HG02884 (cell line): ENCODE measurements around the gene ZFAND4.
"Not testable (repeated sequence)": the region's sequence is repeated elsewhere in the genome, so short reads cannot be mapped to it uniquely, and the experiment has no call there.

Experiments
- ATAC-seq: cut with Tn5 transposase; IDR thresholded peaks from one replicate; pipeline ENCODE4 v1.9.1; 2021; ENCODE audit warnings: mild to moderate bottlenecking, moderate library complexity; ENCODE audit not compliant: unreplicated experiment

The ZFAND4 gene

GRCh38 chr10:45592432-45592831 is 80.1 kb downstream of the ZFAND4 start:
- ATAC-seq: no peak

DNA sequence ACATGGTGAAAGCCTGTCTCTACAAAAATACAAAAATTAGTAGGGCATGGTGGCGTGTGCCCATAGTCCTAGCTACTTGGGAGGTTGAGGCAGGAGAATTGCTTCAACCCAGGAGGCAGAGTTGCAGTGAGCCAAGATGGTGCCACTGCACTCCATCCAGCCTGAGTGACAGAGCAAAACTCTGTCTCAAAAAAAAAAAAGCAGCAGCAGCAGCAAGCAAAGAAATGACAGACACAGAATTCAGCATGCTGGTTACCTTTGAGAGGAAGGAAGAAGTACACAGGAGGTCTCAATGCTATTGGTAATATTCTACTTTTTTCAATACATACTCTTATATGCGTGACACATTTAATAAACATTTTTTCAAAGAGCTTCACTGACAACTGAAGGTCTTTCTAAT is 81.3 kb downstream of the ZFAND4 start:
- no peak for ATAC-seq

DNA sequence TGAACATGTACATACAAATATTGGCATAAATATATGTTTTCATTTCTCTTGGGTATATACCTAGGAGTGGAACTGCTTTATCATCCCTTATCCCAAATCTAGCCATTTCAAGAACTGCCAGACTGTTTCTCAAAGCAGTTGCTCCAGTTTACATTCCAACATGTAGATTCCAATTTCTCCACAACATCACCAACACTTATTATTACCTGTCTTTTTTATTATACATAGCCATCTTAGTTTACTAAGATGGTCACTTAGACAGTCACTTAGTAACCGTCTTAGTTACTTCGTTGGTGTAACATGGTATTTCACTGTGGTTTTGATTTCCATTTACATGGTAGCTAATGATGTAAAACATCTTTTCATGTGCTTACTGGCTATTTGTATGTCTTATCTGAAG is 82.7 kb downstream of the ZFAND4 start:
- no peak for ATAC-seq

DNA sequence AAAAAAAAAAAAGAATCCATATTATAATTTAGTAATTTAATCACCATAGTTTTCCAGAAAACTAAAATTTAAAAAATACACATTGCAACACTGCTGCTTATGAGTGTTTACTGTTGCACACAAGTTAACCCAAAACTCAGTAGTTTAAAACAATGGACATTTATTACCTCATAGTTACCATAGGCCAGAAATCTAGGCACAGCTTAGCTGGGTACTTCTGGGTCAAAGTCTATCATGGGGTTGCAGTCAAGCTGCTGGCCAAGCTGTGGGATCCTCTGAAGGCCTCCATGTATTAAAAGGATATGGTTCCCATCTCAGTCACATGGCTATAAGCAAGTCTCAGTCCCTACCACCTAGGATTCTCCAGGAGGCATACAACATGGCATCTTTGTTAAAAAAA is 83.6 kb downstream of the ZFAND4 start:
- ATAC-seq: no peak

DNA sequence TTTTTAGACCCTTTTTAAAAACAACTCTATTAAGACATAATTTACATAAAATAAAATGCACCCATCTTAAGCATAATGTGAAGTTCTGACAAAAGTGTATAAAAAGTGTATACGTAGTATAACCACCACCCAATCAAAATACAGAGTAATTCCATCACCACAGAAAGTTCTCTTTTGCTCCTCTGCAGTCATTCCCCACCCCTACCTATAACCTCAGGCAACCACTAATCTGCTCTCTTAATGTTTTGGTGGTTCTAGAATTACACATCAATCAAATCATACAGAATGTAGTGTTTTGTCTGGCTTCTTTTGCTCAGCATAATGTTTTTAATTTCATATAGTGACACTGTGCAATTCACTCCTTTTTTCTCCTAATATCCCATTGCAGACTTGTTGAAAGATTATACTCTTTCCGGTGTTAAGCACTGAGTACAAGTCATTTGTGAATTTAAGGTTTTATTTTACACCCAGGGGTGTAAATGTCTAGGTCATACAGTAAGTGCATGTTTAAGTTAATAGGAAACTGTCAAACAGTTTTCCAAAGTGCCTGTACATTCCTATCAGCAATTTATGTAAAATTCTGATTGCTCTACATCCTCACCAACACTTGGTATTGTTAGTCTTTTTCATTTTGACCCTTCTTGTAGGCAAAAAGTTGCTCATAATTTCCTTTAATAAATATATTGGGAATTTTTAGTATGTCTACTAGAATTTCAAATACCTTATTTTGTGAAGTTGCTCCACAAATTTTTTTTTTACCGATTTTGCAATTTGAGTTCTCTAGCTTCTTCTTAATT is 86.3 kb downstream of the ZFAND4 start:
- ATAC-seq: no peak

- ATAC-seq: no peak
Observed at GRCh38 chr10:45585131-45585530, 87.4 kb downstream of the ZFAND4 start.

DNA sequence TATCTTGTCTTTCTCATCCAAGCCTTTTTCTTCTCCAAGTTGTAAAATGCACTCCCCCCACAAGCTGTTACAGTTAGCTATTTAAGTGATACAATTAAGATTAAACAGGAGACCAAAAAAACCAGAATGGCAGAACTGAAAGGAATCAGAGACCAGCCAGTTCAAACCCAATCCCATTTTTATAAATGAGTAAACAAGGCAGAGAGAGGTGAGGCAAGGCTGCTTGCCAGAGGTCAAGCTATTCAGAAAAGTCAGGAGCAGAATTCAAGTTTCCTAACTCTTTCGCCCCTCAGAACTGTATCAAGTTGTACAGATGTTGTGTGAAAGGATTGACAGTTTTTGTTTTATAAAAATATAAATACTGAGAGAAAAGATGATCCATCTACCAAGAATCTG is 90.2 kb downstream of the ZFAND4 start:
- ATAC-seq: no peak

DNA sequence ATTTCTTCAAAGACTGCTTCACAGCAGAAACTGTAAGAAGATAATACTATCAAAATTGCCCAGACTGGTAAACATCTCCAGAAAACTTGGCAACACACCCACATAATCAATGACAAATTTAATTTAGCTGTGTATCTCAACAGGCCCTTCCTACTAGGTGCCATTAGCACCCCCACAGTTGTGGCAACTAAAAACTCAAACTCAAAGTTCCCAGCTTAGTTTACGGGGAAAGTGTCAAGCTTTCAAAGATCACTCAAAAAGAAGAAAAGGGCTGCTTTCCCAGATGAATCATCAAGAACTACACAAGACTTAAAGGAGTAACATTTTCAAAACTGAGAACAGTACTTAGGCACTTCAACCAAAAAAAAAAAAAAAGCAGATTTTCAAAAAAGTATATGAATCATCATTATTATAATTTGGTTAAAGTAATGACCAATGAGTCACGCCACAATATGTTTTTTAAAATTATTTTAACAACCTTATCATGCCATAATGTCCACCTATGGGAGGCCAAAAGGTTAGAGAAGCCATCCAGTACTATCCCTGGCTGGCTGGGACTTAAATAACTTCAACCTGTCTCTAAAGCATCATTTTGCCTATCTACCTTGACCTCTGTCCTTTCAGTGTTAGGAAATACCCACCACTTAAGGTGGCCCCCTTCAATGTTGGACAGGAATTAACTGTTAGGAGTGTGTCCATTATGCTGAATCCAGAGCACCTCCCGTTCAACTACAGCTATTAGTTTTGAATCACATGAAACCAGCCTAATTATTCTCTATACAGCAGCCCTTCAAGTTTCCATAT is 90.8 kb downstream of the ZFAND4 start:
- ATAC-seq: no peak

DNA sequence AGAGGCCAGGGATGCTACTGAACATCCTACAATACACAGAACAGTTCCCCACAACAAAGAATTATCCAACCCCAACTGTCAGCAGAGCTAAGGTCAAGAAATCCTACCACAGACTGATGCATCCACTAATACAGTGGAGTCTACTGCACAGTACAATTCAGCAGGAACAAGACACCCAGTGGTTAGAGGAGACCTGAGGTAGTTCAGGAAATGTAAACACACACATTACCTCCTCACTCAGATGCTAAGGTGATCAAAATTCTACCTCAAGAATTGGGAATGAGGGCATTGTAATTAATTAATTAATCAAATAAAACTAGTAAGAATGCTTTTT is 91.4 kb downstream of the ZFAND4 start:
- peak; percentile 37 for ATAC-seq

- ATAC-seq: peak; percentile 55
Observed at GRCh38 chr10:45580371-45581215, 92.0 kb downstream of the ZFAND4 start.

DNA sequence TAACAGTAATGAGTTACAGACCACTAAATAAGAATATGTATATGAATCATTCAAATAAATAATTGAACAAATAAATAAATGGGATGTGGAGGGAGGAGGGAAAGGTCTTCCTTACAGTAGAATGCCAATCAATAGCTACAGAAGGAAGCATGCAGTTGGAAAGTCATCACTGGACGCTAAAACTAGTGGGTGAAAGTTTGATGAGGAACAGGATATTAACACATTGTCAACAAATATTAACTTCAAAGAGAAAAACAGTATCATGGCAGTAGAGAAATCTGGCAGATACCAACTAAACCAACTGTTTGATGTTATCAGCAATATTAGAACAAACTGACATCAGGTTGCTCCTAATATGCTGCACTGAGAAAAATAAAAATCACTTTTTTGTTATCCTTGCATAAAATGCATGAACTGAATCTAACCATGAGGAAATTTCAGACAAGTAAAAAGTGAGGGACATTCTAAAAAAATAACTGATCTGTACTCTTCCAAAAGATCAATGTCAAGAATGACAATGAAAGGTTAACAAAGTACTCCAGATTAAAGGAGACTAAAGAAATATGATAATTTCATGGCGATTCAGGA is 94.1 kb downstream of the ZFAND4 start:
- ATAC-seq: no peak

GRCh38 chr10:45575966-45576597 is 96.5 kb downstream of the ZFAND4 start:
- ATAC-seq: no peak

- not testable (repeated sequence) for ATAC-seq
Observed at GRCh38 chr10:45575032-45575761, 97.4 kb downstream of the ZFAND4 start.

GRCh38 chr10:45569471-45569870 is 103.1 kb downstream of the ZFAND4 start:
- no peak for ATAC-seq

DNA sequence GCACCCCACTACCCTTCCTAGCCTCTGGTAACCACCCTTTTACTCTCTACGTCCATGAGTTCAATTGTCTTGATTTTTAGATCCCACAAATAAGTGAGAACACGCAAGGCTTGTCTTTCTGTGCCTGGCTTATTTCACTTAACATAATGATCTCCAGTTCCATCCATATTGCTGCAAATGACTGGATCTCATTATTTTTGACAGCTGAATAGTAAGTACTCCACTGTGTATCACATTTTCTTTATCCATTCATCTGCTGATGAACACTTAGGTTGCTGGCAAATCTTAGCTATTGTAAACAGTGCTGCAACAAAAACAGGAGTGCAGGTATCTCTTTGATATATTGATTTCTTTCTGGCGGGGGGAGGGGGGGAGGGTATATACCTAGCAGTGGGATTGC is 106.2 kb downstream of the ZFAND4 start:
- no peak for ATAC-seq
